CMK (cell line): ENCODE measurements around the gene TMCC3.
"Not testable (repeated sequence)": the region's sequence is repeated elsewhere in the genome, so short reads cannot be mapped to it uniquely, and the experiment has no call there.

ENCODE experiments used
- DNase-seq: peaks from one replicate; pipeline ENCODE4 v3.0.0-alpha.2; 2010; ENCODE audit warnings: low read depth

Gene TMCC3

DNA sequence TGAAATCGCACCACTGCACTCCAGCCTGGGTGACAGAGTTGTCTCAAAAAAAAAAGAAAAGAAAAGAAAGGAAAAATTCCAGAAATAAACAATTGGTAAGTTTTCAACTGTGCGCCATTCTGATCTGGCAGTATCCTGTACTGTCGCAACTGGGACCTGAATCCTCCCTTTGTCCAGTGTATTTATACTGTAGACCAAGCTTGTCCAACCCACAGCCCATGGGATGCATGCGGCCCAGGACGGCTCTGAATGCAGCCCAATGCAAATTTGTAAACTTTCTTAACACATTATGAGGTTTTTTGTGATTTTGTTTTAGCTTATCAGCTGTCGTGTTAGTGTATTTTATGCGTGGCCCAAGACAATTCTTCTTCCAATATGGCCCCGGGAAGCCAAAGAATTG, 84.7 kb downstream of the TMCC3 start:
- no peak for DNase-seq

DNA sequence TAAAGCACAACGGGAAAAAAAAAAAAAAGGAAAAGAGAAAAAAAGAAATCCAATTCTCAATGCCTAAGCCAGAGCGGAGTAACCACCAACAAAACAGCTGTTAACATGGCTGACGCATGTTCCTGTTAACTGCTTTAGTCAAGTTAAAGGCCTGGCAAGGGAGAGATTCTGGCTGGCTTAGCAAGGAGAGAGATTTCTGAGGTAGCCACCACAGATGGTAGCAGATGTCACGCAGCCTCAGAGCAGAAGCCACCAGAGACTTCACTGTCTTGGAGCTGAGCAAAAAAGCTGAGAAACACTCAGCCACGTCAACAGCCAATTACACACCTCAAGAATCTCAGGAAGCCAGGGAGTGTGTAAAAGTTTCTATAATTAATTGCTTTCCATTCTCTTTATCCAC, 87.1 kb downstream of the TMCC3 start:
- no peak for DNase-seq

GRCh38 chr12:94561943-94562411, 88.4 kb downstream of the TMCC3 start:
- DNase-seq: no peak

DNA sequence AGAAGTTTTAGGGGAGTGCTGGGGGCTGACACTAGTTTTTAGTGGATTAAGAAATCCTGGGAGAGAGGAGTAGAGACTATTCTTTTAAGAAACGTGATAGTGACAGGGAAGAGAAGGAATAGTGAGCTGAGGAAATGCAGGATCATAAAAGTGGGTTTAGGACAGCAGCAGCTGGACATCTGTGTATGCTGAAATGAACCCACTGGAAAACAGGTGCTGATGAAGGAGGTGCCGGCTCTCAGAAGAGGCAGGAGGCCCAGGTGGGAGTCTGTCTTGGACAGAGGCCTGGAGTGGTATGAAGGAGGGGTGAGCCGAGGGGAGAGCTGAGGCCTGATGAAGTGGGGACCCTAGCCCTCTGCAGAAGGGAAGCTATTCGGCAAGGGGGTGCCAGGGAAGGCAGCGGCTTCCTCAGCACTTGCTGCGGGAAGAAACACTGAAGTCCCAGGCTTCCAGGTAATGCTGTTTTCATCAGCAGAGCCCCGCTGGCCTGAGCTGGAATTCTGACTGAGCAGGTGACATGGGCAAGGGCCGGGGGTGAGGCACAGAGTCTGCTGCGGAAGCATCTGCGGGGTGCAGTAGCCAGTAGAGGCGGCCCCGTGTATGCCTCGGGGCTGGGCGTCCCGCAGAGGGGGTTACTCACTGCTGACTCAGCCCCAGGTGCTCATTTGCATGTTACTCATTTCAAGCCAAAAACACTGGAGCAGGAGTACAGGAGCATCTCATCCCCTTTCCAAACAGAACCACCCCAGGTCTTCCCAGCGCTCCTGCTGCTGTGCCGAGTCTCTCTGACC, 89.7 kb downstream of the TMCC3 start:
- DNase-seq: no peak

DNA sequence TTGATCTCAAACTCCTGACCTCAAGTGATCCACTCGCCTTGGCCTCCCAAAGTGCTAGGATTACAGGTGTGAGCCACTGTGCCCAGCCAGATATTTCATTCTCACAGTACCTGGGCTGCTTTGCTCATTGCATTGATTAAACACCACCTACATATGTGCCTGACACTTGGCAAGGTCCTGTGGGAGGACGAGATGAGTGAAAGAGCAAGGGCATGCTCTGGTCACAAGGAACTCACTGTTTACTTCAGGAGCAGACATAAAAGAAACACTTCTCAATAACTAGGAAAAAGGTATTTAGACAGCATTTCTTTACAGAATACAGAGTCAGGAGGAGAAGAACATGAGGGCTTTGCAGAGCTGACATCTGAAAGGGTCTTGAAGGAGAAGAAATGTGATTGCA, 91.7 kb downstream of the TMCC3 start:
- no peak for DNase-seq

DNA sequence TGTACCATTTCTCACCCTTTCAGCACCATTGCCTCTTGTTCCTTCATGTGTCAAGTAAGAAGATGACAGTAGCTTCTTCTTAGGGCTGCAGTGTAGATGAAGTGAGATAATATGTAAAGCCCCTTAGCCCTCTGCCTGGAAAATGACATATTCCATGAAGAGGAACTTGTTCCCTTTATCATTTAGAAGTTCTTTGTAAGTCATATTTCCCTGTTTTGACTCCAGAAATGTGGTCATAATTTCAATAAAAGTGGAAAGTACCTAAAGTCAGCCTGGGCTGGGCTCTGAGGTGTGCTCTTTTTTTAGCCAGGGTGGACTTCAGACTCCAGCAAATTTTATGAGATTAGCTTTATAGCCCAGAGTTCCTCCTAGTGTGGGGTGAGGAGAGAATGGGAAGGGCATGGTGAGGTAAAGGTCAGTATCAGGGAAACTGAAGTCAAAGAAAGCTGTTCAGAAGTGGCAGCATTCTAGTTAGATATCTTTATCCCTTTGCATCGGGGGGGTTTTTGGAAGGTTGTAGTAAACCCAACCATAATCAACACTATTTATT, 92.5 kb downstream of the TMCC3 start:
- DNase-seq: no peak

DNA sequence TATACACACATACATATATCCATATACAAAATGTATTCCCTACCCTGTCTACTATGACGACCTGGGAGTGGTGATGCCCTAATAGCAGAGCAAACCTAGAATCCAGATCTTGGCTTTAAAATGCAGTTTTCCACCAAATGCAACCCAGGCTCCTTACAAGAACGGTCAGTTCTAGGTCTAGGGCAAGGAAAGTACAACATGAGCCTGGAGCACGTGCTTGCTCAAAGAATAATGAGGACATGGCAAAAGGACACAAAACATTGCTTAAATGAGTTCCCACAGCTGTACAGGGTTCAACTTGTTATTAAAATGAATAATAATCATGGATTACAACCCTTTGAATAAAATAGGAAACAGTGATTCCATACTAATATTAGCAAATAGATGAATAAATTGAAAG, 94.7 kb downstream of the TMCC3 start:
- DNase-seq: no peak

DNA sequence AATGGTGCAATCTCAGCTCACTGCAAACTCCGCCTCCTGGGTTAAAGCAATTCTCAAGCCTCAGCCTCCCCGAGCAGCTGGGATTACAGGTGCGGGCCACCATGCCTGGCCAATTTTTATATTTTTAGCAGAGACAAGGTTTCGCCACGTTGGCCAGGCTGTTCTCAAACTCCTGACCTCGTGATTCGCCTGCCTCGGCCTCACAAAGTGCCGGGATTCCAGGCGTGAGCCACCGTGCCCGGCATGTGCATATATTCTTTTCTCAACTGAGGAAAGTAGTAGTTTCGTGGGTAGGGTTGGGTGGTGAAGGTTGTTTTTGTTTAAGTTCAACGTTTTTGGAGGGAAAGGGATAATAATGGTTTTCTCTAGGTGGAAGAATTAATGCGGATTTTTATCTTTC, 96.5 kb downstream of the TMCC3 start:
- no peak for DNase-seq

DNA sequence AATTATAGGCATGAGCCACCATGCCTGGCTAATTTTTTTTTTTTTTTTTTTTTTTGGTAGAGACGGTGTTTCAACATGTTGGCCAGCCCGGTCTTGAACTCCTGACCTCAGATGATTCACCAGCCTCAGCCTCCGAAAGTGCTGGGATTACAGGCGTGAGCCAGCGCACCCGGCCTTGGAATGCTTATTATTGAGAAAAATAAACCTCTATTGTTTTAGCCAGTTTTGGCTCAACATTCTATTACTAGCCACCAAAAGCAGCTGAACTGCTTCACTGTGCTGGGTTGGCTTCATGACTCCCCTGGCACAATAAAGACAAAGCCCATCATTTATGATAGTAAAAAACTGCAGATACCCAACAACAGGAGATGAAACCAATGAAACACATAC, 97.2 kb downstream of the TMCC3 start:
- DNase-seq: no peak

DNA sequence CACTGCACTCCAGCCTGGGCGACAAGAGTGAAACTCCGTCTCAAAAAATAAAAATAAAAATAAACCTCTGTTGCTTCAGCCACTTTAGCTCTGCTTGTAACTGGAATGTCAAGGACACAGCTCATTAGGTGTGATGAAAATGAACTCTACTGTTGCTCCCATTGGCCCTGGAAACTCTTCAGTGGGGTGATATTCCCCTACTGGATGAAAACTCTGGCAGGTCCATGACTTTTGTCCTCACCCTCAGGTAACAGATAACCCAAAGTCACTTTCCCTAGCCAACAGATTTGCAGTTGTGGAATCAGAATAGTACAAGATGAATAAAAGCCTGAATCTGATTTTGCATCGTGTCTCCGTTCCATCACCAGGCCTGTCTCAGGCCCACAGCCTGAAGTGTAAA, 98.5 kb downstream of the TMCC3 start:
- no peak for DNase-seq

GRCh38 chr12:94550964-94551363, 99.4 kb downstream of the TMCC3 start:
- DNase-seq: no peak

DNA sequence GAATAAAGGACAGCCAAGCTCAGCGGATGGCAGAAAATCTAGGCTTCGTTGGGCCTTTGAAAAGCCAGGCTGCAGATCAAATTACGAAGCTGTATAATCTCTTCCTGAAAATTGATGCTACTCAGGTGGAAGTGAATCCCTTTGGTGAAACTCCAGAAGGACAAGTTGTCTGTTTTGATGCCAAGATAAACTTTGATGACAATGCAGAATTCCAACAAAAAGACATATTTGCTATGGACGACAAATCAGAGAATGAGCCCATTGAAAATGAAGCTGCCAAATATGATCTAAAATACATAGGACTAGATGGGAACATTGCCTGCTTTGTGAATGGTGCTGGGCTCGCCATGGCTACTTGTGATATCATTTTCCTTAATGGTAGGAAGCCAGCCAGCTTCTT, 101.5 kb downstream of the TMCC3 start:
- not testable (repeated sequence) for DNase-seq

DNA sequence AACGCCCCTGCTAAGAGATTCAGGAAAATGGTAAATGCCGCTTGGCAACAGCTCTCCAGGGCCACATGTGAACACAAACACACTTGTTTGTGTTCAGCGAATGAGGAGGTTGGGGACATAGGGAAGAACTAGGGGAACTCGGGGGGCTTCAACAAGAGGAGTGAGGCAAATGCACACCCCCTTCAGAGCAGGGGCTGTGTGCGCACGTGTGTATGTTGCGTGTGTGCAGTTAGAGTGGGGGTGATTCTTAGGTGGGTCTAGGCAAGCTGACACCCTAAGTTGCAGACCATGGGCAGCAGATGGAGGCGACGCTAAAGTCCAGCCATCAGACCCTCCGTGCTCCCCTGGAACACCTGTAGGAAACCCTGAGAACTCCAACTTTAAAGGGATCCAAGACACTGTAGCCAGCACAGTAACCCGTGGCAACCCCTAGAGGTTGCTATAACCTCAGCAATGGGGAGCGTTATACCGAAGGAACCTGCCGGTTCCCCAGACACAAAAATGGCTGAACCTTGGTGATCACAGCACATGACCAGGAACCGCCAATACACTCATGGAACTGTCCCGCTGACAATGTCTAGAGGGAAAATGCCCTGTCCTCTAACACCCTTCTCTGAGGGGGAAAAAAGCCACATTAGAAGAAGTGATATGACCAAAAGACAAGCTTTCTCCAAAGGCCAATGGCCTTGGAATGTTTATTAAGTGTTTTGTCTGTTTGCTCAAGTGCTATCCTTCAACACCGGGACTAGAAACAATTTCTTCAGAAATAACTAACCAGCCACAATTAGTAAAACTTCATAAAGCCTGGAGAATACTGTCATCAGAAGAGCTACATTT, 104.2 kb downstream of the TMCC3 start:
- DNase-seq: peak; percentile 20

DNA sequence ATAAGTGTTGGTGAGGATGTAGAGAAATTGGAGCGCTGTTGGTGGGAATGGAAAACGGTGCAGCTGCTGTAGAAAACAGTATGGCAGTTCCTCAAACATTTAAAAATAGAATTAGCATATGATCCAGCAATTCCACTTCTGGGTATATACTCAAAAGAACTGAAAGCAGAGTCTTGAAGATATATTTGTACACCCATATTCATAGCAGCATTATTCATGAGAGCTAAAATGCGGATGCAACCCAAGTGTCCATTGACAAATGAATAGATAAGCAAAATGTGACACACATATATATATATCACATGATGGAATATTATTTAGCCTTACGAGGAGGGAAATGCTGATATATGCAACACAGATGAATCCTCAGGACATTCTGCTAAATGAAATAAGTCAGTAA, 106.0 kb downstream of the TMCC3 start:
- no peak for DNase-seq

DNA sequence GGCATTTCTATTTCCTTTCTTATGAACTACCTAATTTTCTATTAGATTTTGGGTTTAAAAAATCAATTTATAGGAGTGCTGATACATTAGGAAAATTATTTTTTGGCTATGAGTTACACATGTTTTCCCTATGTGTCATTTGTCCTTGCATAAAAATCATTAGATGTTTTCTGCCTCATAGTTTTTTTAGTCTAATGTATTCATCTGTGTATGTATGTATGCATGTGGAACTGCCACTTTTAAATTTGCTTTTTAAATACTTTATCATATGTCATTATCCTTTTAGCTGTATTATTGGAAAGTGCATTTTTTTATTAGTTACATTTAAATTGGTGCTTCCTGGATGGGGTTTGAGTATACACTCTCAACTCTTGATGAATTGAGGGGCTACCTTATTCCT, 112.0 kb downstream of the TMCC3 start:
- no peak for DNase-seq

DNA sequence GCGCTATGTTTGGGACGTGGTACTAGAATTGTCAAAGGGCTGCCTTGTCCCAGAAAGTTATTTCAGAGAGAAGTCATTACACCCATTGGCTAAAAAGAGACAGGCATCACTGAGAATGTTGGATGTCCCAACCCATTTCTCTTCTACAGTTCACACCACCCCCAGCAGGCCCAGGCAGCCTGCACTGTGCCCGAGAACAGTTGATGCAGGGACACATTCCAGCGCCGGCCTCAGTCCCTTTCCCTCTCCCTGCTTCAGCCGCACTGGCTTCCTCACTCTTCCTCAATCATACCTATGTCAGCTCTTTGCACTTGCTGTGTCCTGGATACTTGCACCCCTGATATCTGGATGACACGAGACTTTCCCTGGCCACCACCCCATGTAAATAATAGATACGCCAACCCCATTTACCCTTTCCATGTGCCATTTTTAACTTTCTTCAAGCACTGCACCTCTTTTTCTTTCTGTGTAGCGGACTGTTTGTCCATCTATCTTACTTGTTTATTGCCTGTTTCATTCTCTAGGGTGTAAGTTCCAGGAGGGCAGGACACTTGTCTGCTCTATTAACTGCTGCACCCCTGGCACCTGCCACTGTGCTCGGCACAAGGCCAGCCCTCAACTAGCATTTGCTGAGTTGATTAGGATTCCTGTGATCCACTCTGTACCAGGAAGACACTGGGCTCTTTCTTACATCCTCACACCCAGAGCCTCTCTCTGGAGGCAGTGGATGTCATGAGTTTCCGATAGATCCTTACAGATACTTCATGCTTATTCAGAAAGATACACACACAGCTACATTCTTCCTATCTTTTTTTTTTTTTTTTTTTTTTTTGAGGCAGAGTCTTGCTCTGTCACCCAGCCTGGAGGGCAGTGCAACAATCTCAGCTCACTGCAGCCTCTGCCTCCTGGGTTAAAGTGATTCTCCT, 114.1 kb downstream of the TMCC3 start:
- DNase-seq: no peak

GRCh38 chr12:94535510-94535921, 114.8 kb downstream of the TMCC3 start:
- no peak for DNase-seq

DNA sequence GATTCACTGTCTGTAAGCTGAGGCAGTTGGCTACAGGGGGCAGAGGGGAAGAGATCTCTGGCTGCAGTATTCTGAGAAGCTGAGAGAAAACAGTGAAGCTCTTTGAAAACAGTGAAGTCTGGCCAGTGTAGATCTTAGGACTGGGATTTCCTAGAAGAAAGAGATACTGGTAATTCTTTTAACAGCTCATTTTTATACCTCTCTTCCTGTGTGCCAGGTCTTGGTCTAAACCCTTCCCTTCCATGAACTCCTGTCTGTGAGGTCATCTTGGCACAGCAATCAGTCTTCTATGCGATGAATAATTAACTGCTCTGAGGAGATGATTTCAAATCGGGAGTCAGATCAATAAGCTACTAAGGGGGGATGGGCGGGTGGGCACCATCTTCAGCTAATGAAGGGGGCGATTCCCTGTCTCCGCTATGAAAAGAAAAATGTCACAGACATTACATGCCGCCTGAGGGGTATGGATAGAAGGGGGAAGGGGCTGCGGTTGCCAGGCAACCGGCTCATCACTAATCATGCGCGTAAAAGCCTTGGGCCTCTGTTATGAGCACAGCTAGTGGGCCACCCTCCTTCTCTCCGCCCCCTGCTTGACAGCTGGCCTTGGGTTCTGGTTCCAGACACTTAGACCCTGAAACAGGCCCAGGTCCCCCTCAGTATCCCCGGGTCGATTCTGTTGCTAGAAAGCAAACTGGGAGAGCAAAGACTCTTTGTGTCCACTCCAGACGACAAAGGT, 115.4 kb downstream of the TMCC3 start:
- DNase-seq: no peak

GRCh38 chr12:94534278-94534677, 116.1 kb downstream of the TMCC3 start:
- no peak for DNase-seq

DNA sequence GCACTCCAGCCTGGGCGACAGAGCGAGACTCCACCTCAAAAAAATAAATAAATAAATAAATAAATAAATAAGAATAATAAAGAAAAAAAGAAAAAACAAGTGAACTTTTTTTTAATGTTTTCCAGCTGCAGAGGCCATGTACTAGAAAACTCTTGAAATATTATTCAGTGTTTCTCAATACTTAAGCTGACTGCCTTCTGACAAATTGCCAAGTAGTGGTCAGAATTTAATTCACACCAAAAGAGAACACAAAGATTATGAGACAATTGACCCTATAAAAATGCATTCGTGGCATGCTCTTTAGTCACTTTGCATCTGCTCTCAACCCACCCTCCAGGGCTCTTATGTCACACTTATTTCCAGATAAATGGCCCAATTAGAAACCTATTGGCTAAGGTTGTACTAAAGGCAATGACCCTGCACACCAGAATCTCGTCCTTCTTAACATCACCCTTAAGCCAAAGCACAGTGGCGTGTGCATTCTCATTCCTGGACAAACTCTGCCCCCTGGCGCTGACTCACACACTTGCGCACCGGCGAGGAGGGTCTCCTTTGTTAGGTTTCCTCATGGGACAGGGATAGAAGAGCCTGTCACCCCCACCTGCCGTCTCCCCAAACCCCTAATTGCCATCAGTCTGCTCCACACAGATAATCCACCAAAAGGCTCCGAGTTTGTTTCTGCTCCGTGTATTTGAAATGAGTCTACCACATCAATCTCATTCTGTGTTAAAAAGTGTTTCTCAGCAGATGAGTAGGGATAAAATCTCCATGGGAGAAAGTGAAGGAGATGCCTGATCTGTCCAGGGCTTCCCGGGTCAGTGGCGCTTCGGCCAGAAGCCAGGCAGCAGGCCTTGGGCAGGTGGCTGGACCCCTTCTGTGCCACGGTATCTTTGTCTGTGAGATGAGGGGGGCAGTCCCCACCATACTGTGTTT, 117.6 kb downstream of the TMCC3 start:
- peak; percentile 26 for DNase-seq
